HG02588 (cell line): Measurements from ENCODE around the gene ATF7.

ENCODE experiments used
- ATAC-seq: cut with Tn5 transposase; IDR thresholded peaks from one replicate; pipeline ENCODE4 v1.9.1; 2021; ENCODE audit warnings: mild to moderate bottlenecking, moderate library complexity; ENCODE audit not compliant: unreplicated experiment

Gene ATF7

DNA sequence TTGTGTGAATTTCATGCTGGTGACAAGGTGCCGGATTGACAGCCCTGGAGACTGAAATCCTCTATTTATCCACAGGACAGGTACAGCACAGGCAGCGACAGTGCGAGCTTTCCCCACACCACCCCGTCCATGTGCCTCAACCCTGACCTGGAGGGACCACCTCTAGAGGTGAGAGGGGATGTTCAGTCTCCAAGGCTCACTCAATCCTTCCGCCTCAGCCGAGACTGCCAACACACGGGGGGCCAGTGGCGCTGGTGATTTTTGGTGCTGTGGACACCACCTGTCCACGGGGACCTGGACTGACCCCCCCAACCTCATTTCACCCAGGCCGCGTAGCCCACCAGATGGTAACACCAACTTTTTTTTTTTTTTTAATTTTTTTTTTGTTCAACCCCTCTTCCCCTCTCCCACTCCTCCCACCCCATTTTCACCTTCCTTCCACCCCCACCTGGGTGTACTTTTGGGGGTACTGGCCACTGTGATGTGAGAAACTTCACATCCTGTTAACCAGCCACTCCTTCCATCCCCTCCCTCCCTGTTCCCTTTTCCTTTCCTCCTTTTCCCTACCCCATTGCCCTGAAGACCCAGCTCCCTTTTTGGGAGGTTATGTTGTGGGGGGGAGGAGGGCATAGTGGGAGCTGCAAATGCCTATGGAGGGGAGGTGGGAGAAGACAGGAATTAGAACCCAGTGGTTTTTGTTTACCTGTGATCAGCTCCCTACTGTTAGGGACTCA is 161.3 kb downstream of the ATF7 start:
- no peak for ATAC-seq

DNA sequence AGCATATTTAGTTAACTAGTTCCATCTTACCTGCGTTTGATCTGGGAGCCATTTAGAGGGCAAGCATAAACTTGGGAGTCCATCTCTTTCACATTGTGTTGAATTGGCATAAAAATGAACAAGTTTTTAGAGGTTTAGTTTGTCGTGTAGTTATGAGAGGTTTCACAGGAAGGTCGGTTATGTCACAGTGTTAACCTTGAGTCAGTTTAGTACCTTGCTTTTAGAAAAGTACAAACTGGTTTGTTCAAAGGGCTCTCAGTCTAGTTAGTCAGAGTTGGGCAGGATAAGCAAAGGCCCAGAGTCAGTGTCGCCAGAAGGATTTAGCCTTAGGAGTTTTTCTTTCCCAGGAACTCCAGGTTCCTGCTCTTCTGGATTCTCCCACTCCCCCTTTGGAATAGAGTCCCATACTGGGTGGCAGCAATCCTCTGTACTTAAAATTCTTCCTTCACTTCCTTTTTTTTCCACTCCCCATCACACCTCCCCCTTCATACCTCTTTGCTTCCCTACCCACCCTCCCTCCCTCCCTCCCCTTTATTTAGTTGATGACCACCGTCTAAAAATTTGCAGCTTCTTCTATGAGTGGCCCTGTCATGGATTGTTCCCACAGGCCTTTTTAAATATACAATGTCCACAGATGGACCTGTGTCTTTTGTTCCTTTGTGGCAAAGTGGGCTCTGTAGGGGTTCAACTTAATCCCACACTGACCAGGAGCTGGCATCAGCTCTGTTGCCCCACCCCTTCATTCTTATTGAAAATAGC is 162.2 kb downstream of the ATF7 start:
- ATAC-seq, result no peak

DNA sequence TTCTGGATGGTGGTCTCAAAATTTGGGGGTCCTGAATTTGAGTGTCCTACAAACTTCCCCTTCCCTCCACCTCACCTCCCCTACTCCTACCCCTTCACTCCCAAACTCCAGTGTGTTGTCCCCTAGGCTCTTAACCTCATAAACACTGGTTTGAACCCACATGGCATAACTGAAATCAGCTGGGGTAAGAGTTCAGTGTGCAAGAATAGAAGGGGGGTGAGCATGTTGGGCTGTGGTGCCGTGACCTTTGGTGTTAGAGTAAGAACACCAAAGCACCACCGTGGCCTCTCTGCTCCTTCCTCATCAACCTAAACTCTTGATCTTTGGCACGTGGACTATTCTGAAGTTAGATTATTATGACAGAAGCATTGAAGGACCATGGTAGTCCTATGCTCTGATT is 163.2 kb downstream of the ATF7 start:
- ATAC-seq, result no peak

DNA sequence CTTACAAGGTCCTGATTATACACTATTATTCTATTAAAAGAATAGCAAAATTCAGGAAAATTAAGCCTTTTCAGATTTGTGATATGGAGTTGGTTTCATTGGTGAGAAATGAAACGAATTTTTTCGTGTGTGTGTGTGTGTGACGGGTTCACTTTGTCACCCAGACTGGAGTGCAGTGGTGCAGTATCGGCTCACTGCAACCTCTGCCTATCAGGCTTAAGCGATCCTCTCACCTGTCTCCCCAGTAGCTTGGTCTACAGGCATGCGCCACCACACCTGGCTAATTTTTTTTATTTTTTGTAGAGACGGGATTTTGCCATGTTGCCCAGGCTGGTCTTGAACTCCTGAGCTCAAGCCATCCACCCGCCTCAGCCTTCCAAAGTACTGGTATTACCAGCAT is 164.6 kb downstream of the ATF7 start:
- ATAC-seq, result no peak

DNA sequence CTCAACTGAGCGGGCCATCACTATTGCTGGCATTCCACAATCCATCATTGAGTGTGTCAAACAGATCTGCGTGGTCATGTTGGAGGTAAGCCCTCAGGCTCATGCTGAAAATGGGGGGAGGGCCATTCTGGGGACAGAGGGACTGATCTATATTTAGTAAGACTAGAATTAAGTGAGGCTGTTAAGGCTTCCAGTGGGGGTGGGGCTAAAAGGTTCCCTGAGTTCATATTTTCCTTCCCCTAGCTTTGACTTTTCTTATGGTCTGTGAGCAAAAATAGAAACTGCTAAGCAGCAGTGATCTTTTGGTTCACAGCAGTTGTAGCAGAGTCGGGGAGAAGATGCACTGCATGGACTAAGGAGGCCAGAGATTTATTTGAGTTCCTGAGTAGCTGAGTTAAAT is 165.1 kb downstream of the ATF7 start:
- ATAC-seq, result no peak

DNA sequence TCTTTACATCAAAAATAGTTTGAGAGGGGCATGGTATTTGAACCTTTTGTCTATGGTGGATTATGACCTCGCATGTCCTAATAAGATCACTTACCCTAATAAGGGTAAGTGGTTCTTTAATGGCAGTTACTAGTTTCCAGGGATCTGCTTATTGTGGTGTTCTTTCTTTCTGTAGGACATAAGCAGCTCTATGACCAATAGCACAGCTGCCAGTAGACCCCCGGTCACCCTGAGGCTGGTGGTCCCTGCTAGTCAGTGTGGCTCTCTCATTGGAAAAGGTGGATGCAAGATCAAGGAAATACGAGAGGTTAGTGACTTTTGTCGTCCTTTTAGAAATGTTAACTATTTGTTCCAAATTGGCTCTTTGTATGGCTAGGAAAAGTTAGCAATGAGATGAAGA is 167.1 kb downstream of the ATF7 start:
- no peak for ATAC-seq
